Activated naive CD4-positive, alpha-beta T cell treated with Interleukin-2 at 50 U/mL for 16 hours (primary cell): ENCODE data around the gene HCFC1.
A peak's percentile ranks its signal among the peaks of the same experiment; 100 is the strongest.

ENCODE experiments used
- DNase-seq: peaks from one replicate; pipeline ENCODE4 v3.0.0-alpha.2; 2020

The HCFC1 gene

GRCh38 chrX:153973127-153974002, 1.7 kb upstream of the HCFC1 start:
- no peak for DNase-seq

GRCh38 chrX:153972368-153973126, 929 bp upstream of the HCFC1 start, which contains the start of gene TMEM187:
Gene TMEM187 (plus strand): TSS chrX:153972754. CDS start chrX:153982063, 9,309 bp downstream.
- peak; percentile 87 for DNase-seq

- peak; percentile 89 for DNase-seq
These were observed 531 bp downstream of the HCFC1 start for GRCh38 chrX:153971124-153971449.

GRCh38 chrX:153970357-153971123, 1.1 kb downstream of the HCFC1 start:
- no peak for DNase-seq

GRCh38 chrX:153969904-153970356, 1.7 kb downstream of the HCFC1 start:
- DNase-seq = no peak

- DNase-seq = no peak
These were observed 2.3 kb downstream of the HCFC1 start for GRCh38 chrX:153969125-153969903.

GRCh38 chrX:153968754-153969124, 2.9 kb downstream of the HCFC1 start:
- DNase-seq = peak; percentile 38

GRCh38 chrX:153968255-153968654, 3.4 kb downstream of the HCFC1 start:
- no peak for DNase-seq

- no peak for DNase-seq
These were observed 3.9 kb downstream of the HCFC1 start for GRCh38 chrX:153967536-153968224.

- peak; percentile 62 for DNase-seq
These were observed 4.6 kb downstream of the HCFC1 start for GRCh38 chrX:153966841-153967535.

GRCh38 chrX:153966283-153966688, 5.3 kb downstream of the HCFC1 start:
- no peak for DNase-seq

GRCh38 chrX:153965406-153965805, 6.2 kb downstream of the HCFC1 start:
- DNase-seq = no peak

GRCh38 chrX:153964105-153964504, 7.5 kb downstream of the HCFC1 start:
- no peak for DNase-seq

- no peak for DNase-seq
These were observed 8.1 kb downstream of the HCFC1 start for GRCh38 chrX:153963546-153963945.

- DNase-seq = no peak
These were observed 10.3 kb downstream of the HCFC1 start for GRCh38 chrX:153961292-153961691.

- DNase-seq = no peak
These were observed 10.8 kb downstream of the HCFC1 start for GRCh38 chrX:153960786-153961185.

- no peak for DNase-seq
These were observed 11.5 kb downstream of the HCFC1 start for GRCh38 chrX:153960077-153960476.

GRCh38 chrX:153959649-153960048, 12.0 kb downstream of the HCFC1 start:
- DNase-seq = no peak

- no peak for DNase-seq
These were observed 13.0 kb downstream of the HCFC1 start for GRCh38 chrX:153958605-153959004.

GRCh38 chrX:153957224-153957623, 14.4 kb downstream of the HCFC1 start:
- no peak for DNase-seq
